HEK293 (cell line): ENCODE data around the gene LRP1B.

Source experiments
- CTCF ChIA-PET: fragments of 350-600 bp; formaldehyde crosslinking; extraction: SDS; loops from one replicate; lab custom pipeline; 2021; ENCODE audit warnings: antibody characterized with exemption; lab: Yijun Ruan, JAX
- POLR2A ChIA-PET: fragments of 300-600 bp; formaldehyde crosslinking; extraction: SDS; loops from one replicate; lab custom pipeline; 2020; ENCODE audit warnings: antibody characterized with exemption, inconsistent platforms; lab: Yijun Ruan, JAX
- H3K27ac ChIP-seq: fragments of 200-500 bp; sonication (Bioruptor generic); 2 replicates; pipeline ENCODE4 v1.5.1; 2014; ENCODE audit warnings: low read depth, low read length, control low read depth, inconsistent platforms; ENCODE audit errors: extremely low read depth
- H3K36me3 ChIP-seq, 2 experiments: fragments of 200-500 bp in 1 of 2; sonication (Bioruptor generic) in 1 of 2; 1 replicate in 1 of 2; 2 replicates in 1 of 2; pipeline ENCODE4 v1.5.1; 2014 to 2017; ENCODE audit warnings: inconsistent platforms in 2 of 2, low read length in 2 of 2; ENCODE audit not compliant: control insufficient read depth in 2 of 2, insufficient read depth in 1 of 2
- H3K4me1 ChIP-seq: fragments of 200-500 bp; sonication (Bioruptor generic); 2 replicates; pipeline ENCODE4 v1.5.1; 2014; ENCODE audit warnings: mild to moderate bottlenecking, low read length, inconsistent platforms; ENCODE audit not compliant: control insufficient read depth, insufficient read depth
- H3K4me3 ChIP-seq: 2 replicates; pipeline ENCODE4 v1.5.1; 2011; ENCODE audit warnings: low read depth, mild to moderate bottlenecking, control low read depth, low read length, moderate library complexity
- H3K9me3 ChIP-seq: fragments of 200-500 bp; sonication (Bioruptor generic); 2 replicates; pipeline ENCODE4 v1.5.1; 2014; ENCODE audit warnings: low read depth, low read length, inconsistent platforms; ENCODE audit not compliant: control insufficient read depth, insufficient read depth
- BCL6B ChIP-seq: fragments of 450-650 bp; formaldehyde crosslinking; IDR thresholded peaks from 2 replicates; pipeline ENCODE4 v1.5.1; 2017; ENCODE audit warnings: missing biosample characterization, missing genetic modification characterization
- CTCF ChIP-seq: fragments of 450-650 bp; formaldehyde crosslinking; IDR thresholded peaks from 2 replicates; pipeline ENCODE4 v1.5.1; 2016; ENCODE audit warnings: missing biosample characterization, missing genetic modification characterization
- HIC1 ChIP-seq: fragments of 450-650 bp; formaldehyde crosslinking; IDR thresholded peaks from 2 replicates; pipeline ENCODE4 v1.5.1; 2016; ENCODE audit warnings: missing biosample characterization, missing genetic modification characterization
- IKZF3 ChIP-seq: fragments of 450-650 bp; IDR thresholded peaks from 2 replicates; pipeline ENCODE4 v1.5.0; 2018; ENCODE audit warnings: missing biosample characterization, mild to moderate bottlenecking, missing genetic modification characterization, moderate library complexity
- PRDM4 ChIP-seq: fragments of 450-650 bp; formaldehyde crosslinking; IDR thresholded peaks from 2 replicates; pipeline ENCODE4 v1.5.1; 2017; ENCODE audit warnings: missing biosample characterization, missing genetic modification characterization
- PRDM6 ChIP-seq: fragments of 450-650 bp; formaldehyde crosslinking; IDR thresholded peaks from 2 replicates; pipeline ENCODE4 v1.5.1; 2017; ENCODE audit warnings: missing biosample characterization, missing genetic modification characterization
- SP7 ChIP-seq: fragments of 450-650 bp; formaldehyde crosslinking; IDR thresholded peaks from 2 replicates; pipeline ENCODE4 v1.5.1; 2016; ENCODE audit warnings: missing biosample characterization, missing genetic modification characterization
- TRIM28 ChIP-seq: IDR thresholded peaks from 2 replicates; pipeline ENCODE4 v1.6.1; 2011; ENCODE audit warnings: low read length, control low read depth, borderline replicate concordance
- WT1 ChIP-seq: fragments of 450-650 bp; formaldehyde crosslinking; IDR thresholded peaks from 2 replicates; pipeline ENCODE4 v1.5.1; 2016; ENCODE audit warnings: missing biosample characterization, missing genetic modification characterization
- ZNF121 ChIP-seq: fragments of 450-650 bp; formaldehyde crosslinking; IDR thresholded peaks from 2 replicates; pipeline ENCODE4 v1.5.1; 2016; ENCODE audit warnings: missing biosample characterization, missing genetic modification characterization
- ZNF18 ChIP-seq: fragments of 450-650 bp; formaldehyde crosslinking; IDR thresholded peaks from 2 replicates; pipeline ENCODE4 v1.5.1; 2016; ENCODE audit warnings: missing biosample characterization, missing genetic modification characterization
- ZNF311 ChIP-seq: fragments of 450-650 bp; formaldehyde crosslinking; IDR thresholded peaks from 2 replicates; pipeline ENCODE4 v1.5.1; 2017; ENCODE audit warnings: missing biosample characterization, missing genetic modification characterization, borderline replicate concordance
- ZNF585B ChIP-seq: fragments of 450-650 bp; formaldehyde crosslinking; IDR thresholded peaks from 2 replicates; pipeline ENCODE4 v1.5.1; 2016; ENCODE audit warnings: missing biosample characterization, missing genetic modification characterization
- ZNF843 ChIP-seq: fragments of 450-650 bp; formaldehyde crosslinking; IDR thresholded peaks from 2 replicates; pipeline ENCODE4 v1.5.1; 2016; ENCODE audit warnings: missing biosample characterization, missing genetic modification characterization

LRP1B gene

GRCh38 chr2:140586379-140586778, 1544.4 kb downstream of the LRP1B start:
- peaks cover 3% of the 10 kb centered on the region; the same call in 1 of the 2 replicates for H3K4me1 ChIP-seq
- CTCF ChIA-PET = interaction anchor here (0.6 to 1.6 kb wide), 11 partner anchors 12 to 987 kb away, joined by 3 to 9 read pairs (median 3); no protein-coding TSS in a partner anchor
- POLR2A ChIA-PET = no interaction called here
- no peak overlapping the region for H3K4me3 ChIP-seq
- H3K9me3 ChIP-seq = no peaks in the 10 kb centered on the region
- no peaks in the 10 kb centered on the region for H3K36me3 ChIP-seq
- TF ChIP-seq CTCF (peak; percentile 35; the same call in 1 of the 2 replicates), ZNF311 (tag by site-specific recombination) (no peak)
- TF ChIP-seq, all 188 proteins: peak for 1
- H3K27ac ChIP-seq = no peak overlapping the region

GRCh38 chr2:140585016-140585415, 1545.8 kb downstream of the LRP1B start:
- ChIA-PET CTCF (interaction anchor here (1.2 kb wide), 1 partner anchor 11 kb away, joined by 3 read pairs; no protein-coding TSS in a partner anchor), POLR2A (no interaction called here)
- Histone ChIP-seq H3K4me1 (peaks cover 3% of the 10 kb centered on the region; the same call in 1 of the 2 replicates), H3K9me3 (no peaks in the 10 kb centered on the region), H3K27ac (no peak overlapping the region), H3K36me3 (no peaks in the 10 kb centered on the region), H3K4me3 (no peak overlapping the region)
- no peak for TF ChIP-seq ZNF18

GRCh38 chr2:140584471-140584870, 1546.3 kb downstream of the LRP1B start:
- Histone ChIP-seq H3K9me3 (no peaks in the 10 kb centered on the region), H3K27ac (no peak overlapping the region), H3K4me1 (peaks cover 3% of the 10 kb centered on the region; the same call in 1 of the 2 replicates), H3K4me3 (no peak overlapping the region), H3K36me3 (no peaks in the 10 kb centered on the region)
- ChIA-PET POLR2A (no interaction called here), CTCF (interaction anchor here (1.2 kb wide), 1 partner anchor 10 kb away, joined by 3 read pairs; no protein-coding TSS in a partner anchor)
- TF ChIP-seq ZNF585B (tag by site-specific recombination) = no peak
- no peak for TF ChIP-seq ZNF121 (tag by site-specific recombination)

- Histone ChIP-seq H3K27ac (no peak overlapping the region), H3K36me3 (no peaks in the 10 kb centered on the region), H3K9me3 (no peaks in the 10 kb centered on the region), H3K4me3 (no peak overlapping the region), H3K4me1 (no peaks in the 10 kb centered on the region)
- POLR2A ChIA-PET = no interaction called here
- CTCF ChIA-PET = no interaction called here
- TF ChIP-seq ZNF843 (tag by site-specific recombination) (0 out of 2 replicates have a peak, but pooled peaks have one; percentile 61), PRDM6 (tag by site-specific recombination) (peak; percentile 72), SP7 (tag by site-specific recombination) (peak; percentile 24; the same call in 1 of the 2 replicates), PRDM4 (tag by site-specific recombination) (0 out of 2 replicates have a peak, but pooled peaks have one; percentile 9), TRIM28 (peak; percentile 80; the same call in 1 of the 2 replicates), IKZF3 (tag by site-specific recombination) (peak; percentile 59; the same call in 1 of the 2 replicates), WT1 (tag by site-specific recombination) (peak; percentile 39; the same call in 1 of the 2 replicates), HIC1 (tag by site-specific recombination) (peak; percentile 47; the same call in 1 of the 2 replicates), BCL6B (tag by site-specific recombination) (peak; percentile 63; the same call in 1 of the 2 replicates)
Measured at GRCh38 chr2:140580532-140581151, 1550.2 kb downstream of the LRP1B start.
